ENCODE measurements around the gene HAUS6. TPM values are rescaled to one million over a fixed set of nuclear protein-coding genes. Genes with fewer than 3 reads are reported as not detected.
A peak's percentile ranks its signal among the peaks of the same experiment; 100 is the strongest.

Gene HAUS6
- total and polyA plus RNA-seq, 2 donors (not counting 1 experiment from before 2014, with no cell fraction given), result 4.1 to 13.5 TPM

GRCh38 chr9:19130436-19130835, 27.7 kb upstream of the HAUS6 start:
- no peak overlapping the region for H3K27ac Mint-ChIP-seq
- no peak overlapping the region for H3K4me2 ChIP-seq (replicated peaks; ENCODE audit: low read depth, low read length, poor library complexity, severe bottlenecking)
- H3K27me3 ChIP-seq (replicated peaks in 1 of 4; ENCODE audit: control extremely low read depth in 1 of 4, control insufficient read depth in 3 of 4, insufficient read depth in 4 of 4, low read length in 3 of 4), result no peaks in the 10 kb centered on the region
- no peaks in the 10 kb centered on the region for H3K27me3 Mint-ChIP-seq
- H3K9me3 Mint-ChIP-seq (ENCODE audit: insufficient read depth), result no peaks in the 10 kb centered on the region
- WGBS (ENCODE audit: insufficient coverage), result 89% methylated on average over 6 of the region's 8 CpGs
- H3K4me3 Mint-ChIP-seq, result no peak overlapping the region
- CTCF ChIA-PET, result interaction anchor here (0.5 to 2.0 kb wide), 3 partner anchors 82 to 326 kb away, joined by 3 to 8 read pairs (median 7); partner anchors contain the start of gene RRAGA
- no peaks in the 10 kb centered on the region for H4K20me1 ChIP-seq (ENCODE audit: control insufficient read depth, insufficient read depth, low read length, poor library complexity, severe bottlenecking)
- H2AFZ ChIP-seq (ENCODE audit: insufficient read depth, low read depth, low read length, poor library complexity, severe bottlenecking), result no peak overlapping the region
- intact Hi-C loops (cut with micrococcal nuclease), result no loop called here
- H3K4me3 ChIP-seq (ENCODE audit: control extremely low read depth in 1 of 5, extremely low read depth in 1 of 5, insufficient read depth in 1 of 5, low read depth in 2 of 5, low read length in 4 of 5), result no peak overlapping the region
- H3K4me1 ChIP-seq (ENCODE audit: control insufficient read depth in 2 of 2, insufficient read depth in 2 of 2, low read length in 2 of 2), result peaks cover 5 to 21% of the 10 kb centered on the region in 2 donors
- ATAC-seq (ENCODE audit: low read depth) (no peak), DNase-seq (no peak)
- H3K27ac ChIP-seq (ENCODE audit: low read length in 2 of 2), result no peak overlapping the region
- POLR2A ChIA-PET, result interaction anchor here (0.6 kb wide), 1 partner anchor 149 kb away, joined by 3 read pairs; no protein-coding TSS in a partner anchor
- H3K4me1 Mint-ChIP-seq, result peaks cover 21% of the 10 kb centered on the region
- no peaks in the 10 kb centered on the region for H3K9me3 ChIP-seq (ENCODE audit: control extremely low read depth in 1 of 3, control insufficient read depth in 2 of 3, insufficient read depth in 1 of 3, low read length in 2 of 3)
- TF ChIP-seq, protein P1, sequence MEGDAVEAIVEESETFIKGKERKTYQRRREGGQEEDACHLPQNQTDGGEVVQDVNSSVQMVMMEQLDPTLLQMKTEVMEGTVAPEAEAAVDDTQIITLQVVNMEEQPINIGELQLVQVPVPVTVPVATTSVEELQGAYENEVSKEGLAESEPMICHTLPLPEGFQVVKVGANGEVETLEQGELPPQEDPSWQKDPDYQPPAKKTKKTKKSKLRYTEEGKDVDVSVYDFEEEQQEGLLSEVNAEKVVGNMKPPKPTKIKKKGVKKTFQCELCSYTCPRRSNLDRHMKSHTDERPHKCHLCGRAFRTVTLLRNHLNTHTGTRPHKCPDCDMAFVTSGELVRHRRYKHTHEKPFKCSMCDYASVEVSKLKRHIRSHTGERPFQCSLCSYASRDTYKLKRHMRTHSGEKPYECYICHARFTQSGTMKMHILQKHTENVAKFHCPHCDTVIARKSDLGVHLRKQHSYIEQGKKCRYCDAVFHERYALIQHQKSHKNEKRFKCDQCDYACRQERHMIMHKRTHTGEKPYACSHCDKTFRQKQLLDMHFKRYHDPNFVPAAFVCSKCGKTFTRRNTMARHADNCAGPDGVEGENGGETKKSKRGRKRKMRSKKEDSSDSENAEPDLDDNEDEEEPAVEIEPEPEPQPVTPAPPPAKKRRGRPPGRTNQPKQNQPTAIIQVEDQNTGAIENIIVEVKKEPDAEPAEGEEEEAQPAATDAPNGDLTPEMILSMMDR (IDR thresholded peaks at IDR 0.05), result no peak
- TF ChIP-seq EZH2 (IDR thresholded peaks at IDR 0.05; ENCODE audit: borderline replicate concordance, insufficient read depth, low read depth, low read length, poor library complexity, severe bottlenecking), result no peak
- H3K9ac ChIP-seq (ENCODE audit: low read length), result no peak overlapping the region
- no peaks in the 10 kb centered on the region for H3K36me3 ChIP-seq (replicated peaks in 1 of 2; ENCODE audit: control extremely low read depth in 1 of 2, control insufficient read depth in 1 of 2, extremely low read depth in 1 of 2, insufficient read depth in 2 of 2, low read length in 1 of 2)
- no peaks in the 10 kb centered on the region for H3K79me2 ChIP-seq (ENCODE audit: control insufficient read depth, insufficient read depth, low read length)

DNA sequence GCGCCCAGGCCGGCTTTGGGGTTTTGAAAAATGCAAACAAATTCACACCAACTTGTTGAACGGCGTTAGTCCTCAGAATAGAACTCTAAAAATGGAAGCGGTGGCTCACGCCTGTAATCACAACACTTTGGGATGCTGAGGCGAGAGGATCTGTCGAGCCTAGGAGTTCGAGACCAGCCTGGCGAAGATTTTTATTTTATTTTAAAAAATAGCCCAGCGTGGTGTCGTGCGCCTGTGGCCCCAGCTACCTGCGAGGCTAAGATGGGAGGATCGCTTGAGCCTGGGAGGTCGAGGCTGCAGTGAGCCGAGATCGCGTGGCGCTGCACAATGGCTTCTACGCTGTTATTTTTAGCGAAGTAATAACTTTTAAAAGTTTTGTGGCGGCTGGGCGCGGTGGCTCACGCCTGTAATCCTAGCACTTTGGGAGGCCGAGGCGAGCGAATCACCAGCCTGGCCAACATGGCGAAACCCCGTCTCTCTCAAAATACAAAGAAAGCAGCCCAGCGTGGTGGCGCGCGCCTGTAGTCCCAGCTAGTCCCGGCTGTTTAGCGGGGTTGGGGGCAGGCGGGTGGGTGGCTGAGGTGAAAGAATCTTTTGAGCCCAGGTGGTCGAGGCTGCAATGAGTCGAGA, 25.3 kb upstream of the HAUS6 start:
- CTCF ChIA-PET, result interaction anchor here (1.5 kb wide), 3 partner anchors 28 to 46 kb away, joined by 3 to 4 read pairs (median 4); no protein-coding TSS in a partner anchor
- no peaks in the 10 kb centered on the region for H3K27me3 ChIP-seq (replicated peaks in 1 of 4; ENCODE audit: control extremely low read depth in 1 of 4, control insufficient read depth in 3 of 4, insufficient read depth in 4 of 4, low read length in 3 of 4)
- DNase-seq, result no peak
- peak; percentile 10 for ATAC-seq (ENCODE audit: low read depth)
- peak overlapping the region; percentile 93 for H3K4me2 ChIP-seq (replicated peaks; ENCODE audit: low read depth, low read length, poor library complexity, severe bottlenecking)
- peak overlapping the region; percentile 72 to 82 (median 77) for H3K4me3 ChIP-seq (ENCODE audit: control extremely low read depth in 1 of 5, extremely low read depth in 1 of 5, insufficient read depth in 1 of 5, low read depth in 2 of 5, low read length in 4 of 5)
- peaks cover 28% of the 10 kb centered on the region for H3K4me1 Mint-ChIP-seq
- H3K79me2 ChIP-seq (ENCODE audit: control insufficient read depth, insufficient read depth, low read length), result no peaks in the 10 kb centered on the region
- H3K9me3 ChIP-seq (ENCODE audit: control extremely low read depth in 1 of 3, control insufficient read depth in 2 of 3, insufficient read depth in 1 of 3, low read length in 2 of 3), result no peaks in the 10 kb centered on the region
- under 1% methylated on average over 33 of the region's 40 CpGs for WGBS (ENCODE audit: insufficient coverage)
- no peaks in the 10 kb centered on the region for H3K27me3 Mint-ChIP-seq
- peak overlapping the region; percentile 88 for H3K27ac Mint-ChIP-seq
- peak overlapping the region; percentile 93 for H2AFZ ChIP-seq (ENCODE audit: insufficient read depth, low read depth, low read length, poor library complexity, severe bottlenecking)
- H4K20me1 ChIP-seq (ENCODE audit: control insufficient read depth, insufficient read depth, low read length, poor library complexity, severe bottlenecking), result no peaks in the 10 kb centered on the region
- H3K9ac ChIP-seq (ENCODE audit: low read length), result peak overlapping the region; percentile 90
- TF ChIP-seq EZH2 (IDR thresholded peaks at IDR 0.05; ENCODE audit: borderline replicate concordance, insufficient read depth, low read depth, low read length, poor library complexity, severe bottlenecking), result no peak
- TF ChIP-seq, protein P1 (IDR thresholded peaks at IDR 0.05), result no peak
- H3K4me3 Mint-ChIP-seq, result peak overlapping the region; percentile 96
- no peaks in the 10 kb centered on the region for H3K36me3 ChIP-seq (replicated peaks in 1 of 2; ENCODE audit: control extremely low read depth in 1 of 2, control insufficient read depth in 1 of 2, extremely low read depth in 1 of 2, insufficient read depth in 2 of 2, low read length in 1 of 2)
- H3K4me1 ChIP-seq (ENCODE audit: control insufficient read depth in 2 of 2, insufficient read depth in 2 of 2, low read length in 2 of 2), result peaks cover 5 to 26% of the 10 kb centered on the region in 2 donors
- intact Hi-C loops (cut with micrococcal nuclease), result loop anchor here (1.0 to 2.0 kb wide), 5 partner anchors 26 to 253 kb away; partner anchors contain the start of genes HAUS6, RPS6 and RRAGA
- POLR2A ChIA-PET, result no interaction called here
- H3K27ac ChIP-seq (ENCODE audit: low read length in 2 of 2), result peak overlapping the region; percentile 66 to 67
- H3K9me3 Mint-ChIP-seq (ENCODE audit: insufficient read depth), result no peaks in the 10 kb centered on the region

Measured in B cell (primary cell).